H9 (cell line): Measurements from ENCODE around the gene TRMT61B. TPM values are rescaled to one million over a fixed set of nuclear protein-coding genes. Genes with fewer than 3 reads are reported as not detected.

Source experiments
- DNase-seq: peaks from one replicate; pipeline ENCODE4 v3.0.0-alpha.2; 2017
- H2AFZ ChIP-seq: one replicate; pipeline ENCODE4 v1.6.1; 2013; ENCODE audit warnings: mild to moderate bottlenecking, low read length, control low read depth, moderate library complexity
- H2AK5ac ChIP-seq: 2 replicates; pipeline ENCODE4 v1.6.1; 2013; ENCODE audit warnings: low read length, control low read depth, mixed read lengths; ENCODE audit not compliant: insufficient read length
- H2BK120ac ChIP-seq: one replicate; pipeline ENCODE4 v1.6.1; 2013; ENCODE audit warnings: low read depth, mild to moderate bottlenecking, low read length, control low read depth, inconsistent platforms; ENCODE audit not compliant: poor library complexity, severe bottlenecking
- H2BK12ac ChIP-seq: 2 replicates; pipeline ENCODE4 v1.6.1; 2013; ENCODE audit warnings: low read length, control low read depth, mixed read lengths, low read depth; ENCODE audit not compliant: insufficient read length
- H2BK15ac ChIP-seq: 2 replicates; pipeline ENCODE4 v1.6.1; 2013; ENCODE audit warnings: low read depth, low read length, control low read depth
- H2BK20ac ChIP-seq: one replicate; pipeline ENCODE4 v1.6.1; 2013; ENCODE audit warnings: low read depth, mild to moderate bottlenecking, low read length, control low read depth, inconsistent platforms; ENCODE audit not compliant: poor library complexity, severe bottlenecking
- H2BK5ac ChIP-seq: 2 replicates; pipeline ENCODE4 v1.6.1; 2013; ENCODE audit warnings: low read length, control low read depth, mixed read lengths; ENCODE audit not compliant: insufficient read length
- H3K14ac ChIP-seq: 2 replicates; pipeline ENCODE4 v1.6.1; 2013; ENCODE audit warnings: low read length, control low read depth; ENCODE audit not compliant: insufficient read depth
- H3K18ac ChIP-seq: 2 replicates; pipeline ENCODE4 v1.6.1; 2013; ENCODE audit warnings: low read depth, mild to moderate bottlenecking, mixed read lengths, low read length, control low read depth; ENCODE audit not compliant: insufficient read length
- H3K23ac ChIP-seq: 2 replicates; pipeline ENCODE4 v1.6.1; 2013; ENCODE audit warnings: low read length, control low read depth, mixed read lengths, low read depth; ENCODE audit not compliant: insufficient read length
- H3K23me2 ChIP-seq: 2 replicates; pipeline ENCODE4 v1.6.1; 2013; ENCODE audit warnings: low read depth, mild to moderate bottlenecking, mixed read lengths, low read length, control low read depth; ENCODE audit not compliant: insufficient read length, poor library complexity, severe bottlenecking
- H3K27ac ChIP-seq: 2 replicates; pipeline ENCODE4 v1.5.1; 2013; ENCODE audit warnings: low read length, control low read depth, mixed read lengths, low read depth; ENCODE audit not compliant: insufficient read length
- H3K27me3 ChIP-seq: 2 replicates; pipeline ENCODE4 v1.6.1; 2013; ENCODE audit warnings: low read length, control low read depth, inconsistent platforms; ENCODE audit not compliant: insufficient read depth
- H3K4ac ChIP-seq: 2 replicates; pipeline ENCODE4 v1.6.1; 2013; ENCODE audit warnings: low read depth, mild to moderate bottlenecking, control low read depth, inconsistent platforms, low read length, moderate library complexity
- H3K4me1 ChIP-seq: 2 replicates; pipeline ENCODE4 v1.6.1; 2013; ENCODE audit warnings: low read length, control low read depth, inconsistent platforms; ENCODE audit not compliant: insufficient read depth
- H3K4me2 ChIP-seq: 2 replicates; pipeline ENCODE4 v1.6.1; 2013; ENCODE audit warnings: low read length, control low read depth, mixed read lengths; ENCODE audit not compliant: insufficient read length, insufficient read depth
- H3K56ac ChIP-seq: 2 replicates; pipeline ENCODE4 v1.6.1; 2013; ENCODE audit warnings: low read depth, mild to moderate bottlenecking, mixed read lengths, low read length, control low read depth; ENCODE audit not compliant: insufficient read length
- H3K79me1 ChIP-seq: 2 replicates; pipeline ENCODE4 v1.6.1; 2013; ENCODE audit warnings: low read depth, mild to moderate bottlenecking, moderate library complexity, low read length, control low read depth, inconsistent platforms; ENCODE audit not compliant: insufficient read depth, poor library complexity, severe bottlenecking
- H3K79me2 ChIP-seq: 2 replicates; pipeline ENCODE4 v1.6.1; 2013; ENCODE audit warnings: low read length, control low read depth, inconsistent platforms; ENCODE audit not compliant: insufficient read depth
- H3K9ac ChIP-seq: 2 replicates; pipeline ENCODE4 v1.6.1; 2013; ENCODE audit warnings: low read length, control low read depth, mixed read lengths; ENCODE audit not compliant: insufficient read length; ENCODE audit errors: extremely low read depth
- H3K9me3 ChIP-seq: one replicate; pipeline ENCODE4 v1.6.1; 2013; ENCODE audit warnings: low read depth, low read length, inconsistent platforms; ENCODE audit not compliant: control insufficient read depth
- H3T11ph ChIP-seq: one replicate; pipeline ENCODE4 v1.6.1; 2013; ENCODE audit warnings: mild to moderate bottlenecking, low read length, control low read depth, inconsistent platforms
- H4K20me1 ChIP-seq: one replicate; pipeline ENCODE4 v1.6.1; 2013; ENCODE audit not compliant: control insufficient read depth, insufficient read length, insufficient read depth
- H4K5ac ChIP-seq: 2 replicates; pipeline ENCODE4 v1.6.1; 2013; ENCODE audit warnings: low read depth, mild to moderate bottlenecking, mixed read lengths, low read length, control low read depth; ENCODE audit not compliant: insufficient read length
- H4K8ac ChIP-seq: replicated peaks from 2 replicates; pipeline ENCODE4 v1.6.1; 2013; ENCODE audit warnings: low read length, control low read depth, mixed read lengths, low read depth; ENCODE audit not compliant: insufficient read length
- H4K91ac ChIP-seq: 2 replicates; pipeline ENCODE4 v1.6.1; 2013; ENCODE audit warnings: low read depth, mild to moderate bottlenecking, moderate library complexity, mixed read lengths, low read length, control low read depth; ENCODE audit not compliant: insufficient read length
- H3K27ac Mint-ChIP-seq, 3 experiments: 2 replicates in 2 of 3; 3 replicates in 1 of 3; pipeline ENCODE4 v1.8.0; 2020 to 2021; ENCODE audit warnings: mixed read lengths in 3 of 3, mild to moderate bottlenecking in 1 of 3, moderate library complexity in 1 of 3
- H3K27me3 Mint-ChIP-seq: 2 replicates; pipeline ENCODE4 v1.8.0; 2021; ENCODE audit warnings: low read depth, mild to moderate bottlenecking, moderate library complexity, mixed read lengths
- H3K36me3 Mint-ChIP-seq, 3 experiments: 2 replicates in 2 of 3; 3 replicates in 1 of 3; pipeline ENCODE4 v1.8.0; 2020 to 2021; ENCODE audit warnings: low read depth in 3 of 3, mixed read lengths in 3 of 3; ENCODE audit not compliant: insufficient read depth in 1 of 3
- H3K4me1 Mint-ChIP-seq, 2 experiments: 2 replicates each; pipeline ENCODE4 v1.8.0; 2020; ENCODE audit warnings: mixed read lengths in 2 of 2
- H3K4me3 Mint-ChIP-seq, 2 experiments: 2 replicates in 1 of 2; 3 replicates in 1 of 2; pipeline ENCODE4 v1.8.0; 2020 to 2021; ENCODE audit warnings: mild to moderate bottlenecking in 2 of 2, mixed read lengths in 2 of 2, moderate library complexity in 1 of 2
- H3K9me3 Mint-ChIP-seq, 2 experiments: 2 replicates in 1 of 2; 3 replicates in 1 of 2; pipeline ENCODE4 v1.8.0; 2020; ENCODE audit warnings: mild to moderate bottlenecking in 2 of 2, mixed read lengths in 2 of 2, moderate library complexity in 1 of 2
- CTCF ChIP-seq: fragments of 200-600 bp; sonication (generic); conservative IDR thresholded peaks from 3 replicates; pipeline ENCODE4 v1.8.0; 2021; ENCODE audit warnings: antibody characterized with exemption, mild to moderate bottlenecking
- WGBS: extraction: QIAGEN DNeasy Blood & Tissue Kit; methylation state at CpG from one replicate; pipeline ENCODE4 v1.1.7; 2013; ENCODE audit warnings: missing lambda C conversion rate, low lambda C conversion rate, mixed read lengths; ENCODE audit not compliant: insufficient read length; ENCODE audit errors: extremely low coverage; 5-methylcytosine and 5-hydroxymethylcytosine counted together
- total RNA-seq: library from RNA; stranded (reverse); gene quantifications from 2 replicates; pipeline ENCODE4 v1.2.1, GENCODE V29; 2021

Gene TRMT61B
- total RNA-seq, 1 experiment from 2014 or later, result 20.7 TPM

DNA sequence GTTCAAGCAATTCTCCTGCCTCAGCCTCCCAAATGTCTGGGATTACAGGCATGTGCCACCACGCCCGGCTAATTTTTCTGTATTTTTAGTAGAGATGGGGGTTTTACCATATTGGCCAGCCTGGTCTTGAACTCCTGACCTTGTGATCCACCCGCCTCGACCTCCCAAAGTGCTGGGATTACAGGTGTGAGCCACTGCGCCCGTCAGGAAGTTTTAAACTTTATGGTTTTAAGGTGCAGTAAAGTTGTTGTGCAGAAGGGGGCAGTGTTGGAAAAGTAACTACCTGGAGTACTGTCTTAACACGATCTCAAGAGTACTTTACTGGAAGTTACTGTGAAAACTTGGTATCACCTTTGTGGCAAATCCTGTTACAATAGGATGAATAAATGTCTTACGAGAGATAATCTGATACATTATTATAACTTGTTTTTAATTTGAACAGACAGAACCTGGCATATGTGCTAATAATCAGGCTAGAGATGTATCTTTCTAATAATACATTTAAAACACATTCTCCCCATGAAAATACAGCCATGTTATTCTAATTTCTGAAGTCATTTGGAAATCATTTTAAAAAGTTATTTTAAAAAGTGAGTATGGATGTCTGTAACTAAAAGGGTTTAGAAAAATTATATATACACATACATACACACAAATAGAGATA, 48.7 kb downstream of the TRMT61B start:
- WGBS, result no CpG with 5 or more reads among the region's 8 CpGs
- H3K27me3 Mint-ChIP-seq, result no peaks in the 10 kb centered on the region
- H3K27ac ChIP-seq, result no peak overlapping the region
- no peaks in the 10 kb centered on the region for H3K79me2 ChIP-seq
- H3K4ac ChIP-seq, result no peak overlapping the region
- no peak overlapping the region for H4K5ac ChIP-seq
- no peak overlapping the region for H2BK15ac ChIP-seq
- no peak overlapping the region for H4K91ac ChIP-seq
- no peak overlapping the region for H2BK5ac ChIP-seq
- H3K9me3 ChIP-seq, result no peaks in the 10 kb centered on the region
- H3K4me3 Mint-ChIP-seq, result no peak overlapping the region
- no peak overlapping the region for H2BK20ac ChIP-seq
- peak; percentile 77 for TF ChIP-seq CTCF
- H3K9ac ChIP-seq, result no peak overlapping the region
- no peak overlapping the region for H3K56ac ChIP-seq
- no peaks in the 10 kb centered on the region for H4K20me1 ChIP-seq
- H3K23ac ChIP-seq, result no peak overlapping the region
- no peak overlapping the region for H4K8ac ChIP-seq
- H3T11ph ChIP-seq, result no peak overlapping the region
- H2BK120ac ChIP-seq, result no peak overlapping the region
- H3K27ac Mint-ChIP-seq, result no peak overlapping the region
- H2AFZ ChIP-seq, result no peak overlapping the region
- H3K4me1 Mint-ChIP-seq, result no peaks in the 10 kb centered on the region
- H3K23me2 ChIP-seq, result no peaks in the 10 kb centered on the region
- H3K79me1 ChIP-seq, result no peaks in the 10 kb centered on the region
- H2BK12ac ChIP-seq, result no peak overlapping the region
- H3K14ac ChIP-seq, result no peak overlapping the region
- H3K18ac ChIP-seq, result no peak overlapping the region
- H3K27me3 ChIP-seq, result no peaks in the 10 kb centered on the region
- no peaks in the 10 kb centered on the region for H3K9me3 Mint-ChIP-seq
- H3K4me1 ChIP-seq, result no peaks in the 10 kb centered on the region
- peak; percentile 70 for DNase-seq
- H3K36me3 Mint-ChIP-seq, result no peaks in the 10 kb centered on the region
- H2AK5ac ChIP-seq, result no peak overlapping the region
- no peak overlapping the region for H3K4me2 ChIP-seq
